ENCODE data around the gene JOSD1.

- TF ChIP-seq, protein P1, sequence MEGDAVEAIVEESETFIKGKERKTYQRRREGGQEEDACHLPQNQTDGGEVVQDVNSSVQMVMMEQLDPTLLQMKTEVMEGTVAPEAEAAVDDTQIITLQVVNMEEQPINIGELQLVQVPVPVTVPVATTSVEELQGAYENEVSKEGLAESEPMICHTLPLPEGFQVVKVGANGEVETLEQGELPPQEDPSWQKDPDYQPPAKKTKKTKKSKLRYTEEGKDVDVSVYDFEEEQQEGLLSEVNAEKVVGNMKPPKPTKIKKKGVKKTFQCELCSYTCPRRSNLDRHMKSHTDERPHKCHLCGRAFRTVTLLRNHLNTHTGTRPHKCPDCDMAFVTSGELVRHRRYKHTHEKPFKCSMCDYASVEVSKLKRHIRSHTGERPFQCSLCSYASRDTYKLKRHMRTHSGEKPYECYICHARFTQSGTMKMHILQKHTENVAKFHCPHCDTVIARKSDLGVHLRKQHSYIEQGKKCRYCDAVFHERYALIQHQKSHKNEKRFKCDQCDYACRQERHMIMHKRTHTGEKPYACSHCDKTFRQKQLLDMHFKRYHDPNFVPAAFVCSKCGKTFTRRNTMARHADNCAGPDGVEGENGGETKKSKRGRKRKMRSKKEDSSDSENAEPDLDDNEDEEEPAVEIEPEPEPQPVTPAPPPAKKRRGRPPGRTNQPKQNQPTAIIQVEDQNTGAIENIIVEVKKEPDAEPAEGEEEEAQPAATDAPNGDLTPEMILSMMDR (IDR thresholded peaks at IDR 0.05), result peak; percentile 84
- TF ChIP-seq EZH2 (IDR thresholded peaks at IDR 0.05; ENCODE audit: borderline replicate concordance, insufficient read depth, low read depth, low read length, poor library complexity, severe bottlenecking), result no peak
Observed at GRCh38 chr22:38733329-38733723, 32.6 kb upstream of the JOSD1 start.
